ENCODE data around the gene KAZN.

KAZN gene

GRCh38 chr1:15117671-15118325 lies 519.3 kb downstream of the KAZN start:
- TF ChIP-seq, protein P1, sequence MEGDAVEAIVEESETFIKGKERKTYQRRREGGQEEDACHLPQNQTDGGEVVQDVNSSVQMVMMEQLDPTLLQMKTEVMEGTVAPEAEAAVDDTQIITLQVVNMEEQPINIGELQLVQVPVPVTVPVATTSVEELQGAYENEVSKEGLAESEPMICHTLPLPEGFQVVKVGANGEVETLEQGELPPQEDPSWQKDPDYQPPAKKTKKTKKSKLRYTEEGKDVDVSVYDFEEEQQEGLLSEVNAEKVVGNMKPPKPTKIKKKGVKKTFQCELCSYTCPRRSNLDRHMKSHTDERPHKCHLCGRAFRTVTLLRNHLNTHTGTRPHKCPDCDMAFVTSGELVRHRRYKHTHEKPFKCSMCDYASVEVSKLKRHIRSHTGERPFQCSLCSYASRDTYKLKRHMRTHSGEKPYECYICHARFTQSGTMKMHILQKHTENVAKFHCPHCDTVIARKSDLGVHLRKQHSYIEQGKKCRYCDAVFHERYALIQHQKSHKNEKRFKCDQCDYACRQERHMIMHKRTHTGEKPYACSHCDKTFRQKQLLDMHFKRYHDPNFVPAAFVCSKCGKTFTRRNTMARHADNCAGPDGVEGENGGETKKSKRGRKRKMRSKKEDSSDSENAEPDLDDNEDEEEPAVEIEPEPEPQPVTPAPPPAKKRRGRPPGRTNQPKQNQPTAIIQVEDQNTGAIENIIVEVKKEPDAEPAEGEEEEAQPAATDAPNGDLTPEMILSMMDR (IDR thresholded peaks at IDR 0.05; ENCODE audit: insufficient read depth, low read depth, low read length, missing control alignments), result no peak
- DNase-seq (ENCODE audit: low read depth), result no peak
- no peak overlapping the region for H3K4me3 ChIP-seq (ENCODE audit: low read depth, low read length)

DNA sequence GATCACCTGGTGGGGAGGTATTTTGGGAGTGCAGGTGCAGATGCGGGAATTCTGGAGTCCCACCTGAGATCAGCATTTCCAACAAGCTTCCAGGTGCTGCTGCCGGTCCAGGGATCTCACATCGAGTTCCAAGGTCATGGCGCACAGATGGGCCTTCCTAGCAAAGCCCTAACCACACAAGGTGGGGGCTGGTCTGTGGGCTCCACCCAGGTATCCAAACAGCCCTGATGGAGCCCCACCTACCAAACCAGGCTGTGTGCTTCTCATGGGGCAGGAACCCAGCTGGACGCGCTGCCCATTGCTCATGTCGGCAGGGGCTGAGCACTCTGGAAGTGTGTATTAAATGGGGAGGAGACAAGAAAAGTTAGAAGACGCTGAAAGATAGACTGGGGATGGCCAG lies 520.1 kb downstream of the KAZN start:
- TF ChIP-seq, protein P1 (IDR thresholded peaks at IDR 0.05; ENCODE audit: insufficient read depth, low read depth, low read length, missing control alignments), result no peak
- no peak for DNase-seq (ENCODE audit: low read depth)
- no peak overlapping the region for H3K4me3 ChIP-seq (ENCODE audit: low read depth, low read length)

- DNase-seq (ENCODE audit: low read depth), result no peak
- H3K4me3 ChIP-seq (ENCODE audit: low read depth, low read length), result no peak overlapping the region
- TF ChIP-seq, protein P1 (IDR thresholded peaks at IDR 0.05; ENCODE audit: insufficient read depth, low read depth, low read length, missing control alignments), result no peak
Observed at GRCh38 chr1:15120251-15120945, 521.9 kb downstream of the KAZN start.

DNA sequence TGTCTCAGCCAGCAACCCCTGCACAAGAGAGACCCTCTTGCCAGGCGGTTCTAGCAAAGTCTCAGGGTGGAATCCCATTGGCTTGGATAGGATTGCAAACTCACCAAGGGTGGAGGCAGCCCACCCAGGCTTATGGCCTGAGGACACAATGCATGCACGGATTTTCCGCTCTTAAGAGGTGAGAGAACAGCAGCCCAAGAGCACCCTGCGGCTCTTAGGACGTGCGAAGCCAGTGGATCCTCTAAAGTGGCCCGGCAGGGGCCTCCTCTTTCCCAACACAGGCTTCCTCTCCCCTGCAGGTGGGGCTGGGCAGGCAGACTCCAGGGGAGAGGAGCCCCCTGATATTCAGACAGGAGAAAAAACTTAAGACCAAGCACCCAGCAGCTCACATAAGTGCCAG lies 523.8 kb downstream of the KAZN start:
- no peak for DNase-seq (ENCODE audit: low read depth)
- no peak overlapping the region for H3K4me3 ChIP-seq (ENCODE audit: low read depth, low read length)
- TF ChIP-seq, protein P1 (IDR thresholded peaks at IDR 0.05; ENCODE audit: insufficient read depth, low read depth, low read length, missing control alignments), result no peak

DNA sequence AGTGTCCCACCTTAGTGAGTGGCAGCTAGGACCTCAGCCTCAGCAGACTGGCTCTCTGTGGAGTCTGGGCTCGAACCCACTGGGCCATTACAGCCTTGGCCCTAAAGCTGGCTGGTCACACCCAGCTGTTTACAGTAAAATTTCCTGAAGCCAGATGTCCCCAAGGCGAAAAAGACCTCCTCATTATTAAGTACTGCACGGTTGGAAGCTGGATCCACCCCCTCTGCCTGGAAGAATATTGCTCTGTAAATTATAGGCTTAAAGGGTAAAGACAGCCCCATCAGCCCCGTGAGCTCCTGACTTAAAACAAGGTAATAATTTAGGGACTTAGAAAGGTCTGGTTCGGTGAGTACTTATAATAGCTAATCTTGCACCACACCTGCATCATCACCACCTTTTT lies 524.8 kb downstream of the KAZN start:
- TF ChIP-seq, protein P1 (IDR thresholded peaks at IDR 0.05; ENCODE audit: insufficient read depth, low read depth, low read length, missing control alignments), result no peak
- no peak overlapping the region for H3K4me3 ChIP-seq (ENCODE audit: low read depth, low read length)
- no peak for DNase-seq (ENCODE audit: low read depth)

- DNase-seq (ENCODE audit: low read depth), result no peak
- H3K4me3 ChIP-seq (ENCODE audit: low read depth, low read length), result no peak overlapping the region
- TF ChIP-seq, protein P1 (IDR thresholded peaks at IDR 0.05; ENCODE audit: insufficient read depth, low read depth, low read length, missing control alignments), result no peak
Observed at GRCh38 chr1:15123925-15124324, 525.4 kb downstream of the KAZN start.
